HFFc6 (cell line): ENCODE measurements around the gene GSAP. TPM values are rescaled to one million over a fixed set of nuclear protein-coding genes. Genes with fewer than 3 reads are reported as not detected.

Experiments used
- DNase-seq: peaks from one replicate; pipeline ENCODE4 v3.0.0-alpha.2; 2018
- H3K27ac Mint-ChIP-seq: 2 replicates; pipeline ENCODE4 v1.8.0; 2020; ENCODE audit warnings: mild to moderate bottlenecking, mixed read lengths
- H3K27me3 Mint-ChIP-seq: 2 replicates; pipeline ENCODE4 v1.8.0; 2021; ENCODE audit warnings: mild to moderate bottlenecking, moderate library complexity, mixed read lengths; ENCODE audit not compliant: insufficient read depth
- H3K36me3 Mint-ChIP-seq: 2 replicates; pipeline ENCODE4 v1.8.0; 2021; ENCODE audit warnings: low read depth, mixed read lengths
- H3K4me1 Mint-ChIP-seq: 2 replicates; pipeline ENCODE4 v1.8.0; 2020; ENCODE audit warnings: low read depth, mixed read lengths
- H3K4me3 Mint-ChIP-seq: 2 replicates; pipeline ENCODE4 v1.8.0; 2020; ENCODE audit warnings: mild to moderate bottlenecking, moderate library complexity, mixed read lengths
- H3K9me3 Mint-ChIP-seq: 2 replicates; pipeline ENCODE4 v1.8.0; 2020; ENCODE audit warnings: mild to moderate bottlenecking, mixed read lengths
- total RNA-seq, 6 experiments: library from RNA; stranded (reverse); fragmentation: NEBNext Ultra II Directional; extraction: Animal tissue kit (Norgen Biotek cat#: 25700); gene quantifications; 2 replicates in 1 of 6; 3 replicates in 5 of 6; pipeline ENCODE4 v1.2.3, GENCODE V29; 2021
- TF ChIP-seq, protein P1 (sequence below): fragments of 200-600 bp; sonication (generic); IDR thresholded peaks from 2 replicates; pipeline ENCODE4 v1.5.0; 2021; ENCODE audit warnings: antibody characterized with exemption, mild to moderate bottlenecking

The GSAP gene
- total RNA-seq, 6 experiments from 2014 or later, result 1.4 to 2.8 (median 2.2) TPM

DNA sequence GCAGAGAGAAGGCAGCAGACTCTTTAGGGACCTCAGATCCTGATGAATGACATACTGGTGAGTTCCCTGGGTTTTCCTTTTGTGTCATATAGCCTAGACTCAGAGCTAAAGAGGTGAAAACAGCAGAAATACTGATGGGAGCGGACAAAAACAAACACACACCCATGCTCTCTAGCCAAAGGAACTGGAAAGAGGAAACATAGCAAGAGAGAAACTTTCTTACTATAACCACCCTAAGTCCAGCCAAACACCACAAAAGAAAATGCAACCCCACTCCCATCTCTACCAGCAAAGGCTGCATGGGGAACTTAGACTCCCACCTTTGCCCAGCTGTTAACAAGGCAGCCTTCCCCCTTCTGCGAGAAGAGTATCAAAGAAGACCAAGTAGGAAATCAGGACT, 16.3 kb downstream of the GSAP start:
- Mint-ChIP-seq H3K36me3 (no peaks in the 10 kb centered on the region), H3K9me3 (no peaks in the 10 kb centered on the region), H3K4me3 (no peak overlapping the region), H3K27ac (no peak overlapping the region), H3K4me1 (peaks cover 4% of the 10 kb centered on the region; the same call in 1 of the 2 replicates), H3K27me3 (0 out of 2 replicates have a peak, but pooled peaks cover 3% of the 10 kb centered on the region)
- no peak for DNase-seq
- TF ChIP-seq, protein P1, sequence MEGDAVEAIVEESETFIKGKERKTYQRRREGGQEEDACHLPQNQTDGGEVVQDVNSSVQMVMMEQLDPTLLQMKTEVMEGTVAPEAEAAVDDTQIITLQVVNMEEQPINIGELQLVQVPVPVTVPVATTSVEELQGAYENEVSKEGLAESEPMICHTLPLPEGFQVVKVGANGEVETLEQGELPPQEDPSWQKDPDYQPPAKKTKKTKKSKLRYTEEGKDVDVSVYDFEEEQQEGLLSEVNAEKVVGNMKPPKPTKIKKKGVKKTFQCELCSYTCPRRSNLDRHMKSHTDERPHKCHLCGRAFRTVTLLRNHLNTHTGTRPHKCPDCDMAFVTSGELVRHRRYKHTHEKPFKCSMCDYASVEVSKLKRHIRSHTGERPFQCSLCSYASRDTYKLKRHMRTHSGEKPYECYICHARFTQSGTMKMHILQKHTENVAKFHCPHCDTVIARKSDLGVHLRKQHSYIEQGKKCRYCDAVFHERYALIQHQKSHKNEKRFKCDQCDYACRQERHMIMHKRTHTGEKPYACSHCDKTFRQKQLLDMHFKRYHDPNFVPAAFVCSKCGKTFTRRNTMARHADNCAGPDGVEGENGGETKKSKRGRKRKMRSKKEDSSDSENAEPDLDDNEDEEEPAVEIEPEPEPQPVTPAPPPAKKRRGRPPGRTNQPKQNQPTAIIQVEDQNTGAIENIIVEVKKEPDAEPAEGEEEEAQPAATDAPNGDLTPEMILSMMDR, result no peak

DNA sequence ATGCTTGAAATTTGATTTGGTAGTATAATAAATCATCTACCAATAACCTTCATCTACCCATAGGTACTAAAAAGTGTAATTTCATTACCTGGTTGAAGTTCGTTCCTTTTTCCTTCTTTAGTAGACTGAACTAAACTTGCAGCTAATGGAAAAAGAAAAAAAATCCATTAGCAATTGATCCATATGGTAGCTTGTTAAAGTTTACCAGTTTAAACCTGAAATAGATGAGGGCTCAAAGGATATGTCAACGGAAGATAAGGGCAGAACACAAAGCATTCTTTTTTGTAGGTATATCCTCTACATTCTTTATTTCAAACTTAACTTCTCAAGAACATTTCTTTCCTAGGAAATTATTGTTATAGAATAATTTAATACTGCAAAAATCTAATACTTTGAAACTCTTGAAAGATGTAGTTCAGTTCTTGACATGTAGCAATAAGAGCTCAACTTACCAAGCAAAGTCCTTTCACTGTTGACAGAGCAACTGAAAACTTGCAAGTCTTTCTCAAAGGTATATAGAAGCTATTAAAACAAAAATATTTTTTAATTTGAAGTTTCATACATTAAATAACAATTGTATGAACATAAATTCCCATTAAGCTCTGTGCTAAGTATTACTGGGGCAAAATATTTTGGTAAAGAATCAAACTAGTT, 19.1 kb downstream of the GSAP start:
- Mint-ChIP-seq H3K36me3 (no peaks in the 10 kb centered on the region), H3K4me1 (peaks cover 7% of the 10 kb centered on the region)

DNA sequence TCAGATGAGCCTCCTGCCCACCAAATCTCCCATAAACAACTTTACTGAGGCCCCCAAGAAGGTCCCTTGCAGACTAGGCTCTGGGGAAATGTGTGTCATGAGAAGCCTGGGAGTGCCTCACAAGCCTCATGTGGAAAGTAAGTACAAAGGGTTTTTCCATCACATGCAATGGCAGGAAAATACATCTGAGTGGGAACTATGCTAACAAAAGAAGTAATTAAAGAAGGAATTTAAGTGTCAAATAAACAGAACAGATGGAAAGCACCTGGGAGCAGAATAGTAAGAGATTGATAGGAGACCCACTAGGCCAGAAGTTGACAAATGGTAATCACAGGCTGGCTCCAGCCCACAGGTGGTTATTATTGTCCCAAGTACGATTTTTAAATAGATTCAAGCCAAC, 20.5 kb downstream of the GSAP start:
- Mint-ChIP-seq H3K36me3 (no peaks in the 10 kb centered on the region), H3K27ac (no peak overlapping the region), H3K27me3 (0 out of 2 replicates have a peak, but pooled peaks cover 3% of the 10 kb centered on the region), H3K4me3 (no peak overlapping the region), H3K9me3 (no peaks in the 10 kb centered on the region), H3K4me1 (peaks cover 7% of the 10 kb centered on the region)
- TF ChIP-seq, protein P1, result no peak
- no peak for DNase-seq

More for the DNA sequence above, 19.1 kb downstream of the GSAP start:
- DNase-seq, result no peak
- no peak overlapping the region for H3K4me3 Mint-ChIP-seq
- TF ChIP-seq, protein P1, result no peak
- no peaks in the 10 kb centered on the region for H3K9me3 Mint-ChIP-seq
- H3K27ac Mint-ChIP-seq, result no peak overlapping the region
- H3K27me3 Mint-ChIP-seq, result 0 out of 2 replicates have a peak, but pooled peaks cover 3% of the 10 kb centered on the region

DNA sequence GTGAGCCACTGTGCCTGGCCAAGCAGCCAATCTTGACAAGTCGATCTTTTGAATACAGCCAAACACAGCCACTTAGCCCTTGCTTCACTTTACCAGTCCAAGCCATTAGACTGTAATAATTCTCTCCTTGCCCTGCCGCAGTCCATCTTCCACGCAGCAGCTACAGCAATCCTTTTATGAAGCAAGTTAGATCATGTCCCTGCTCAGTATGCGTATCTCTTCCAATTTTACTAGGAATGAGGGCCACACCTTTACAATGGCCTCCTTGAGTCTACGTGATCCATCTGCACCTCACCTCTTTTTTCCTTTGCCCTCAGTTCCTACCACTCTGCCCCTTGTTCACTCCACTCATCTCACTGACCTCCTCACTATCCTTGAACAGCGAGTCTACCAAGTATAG, 22.2 kb downstream of the GSAP start:
- DNase-seq, result no peak

DNA sequence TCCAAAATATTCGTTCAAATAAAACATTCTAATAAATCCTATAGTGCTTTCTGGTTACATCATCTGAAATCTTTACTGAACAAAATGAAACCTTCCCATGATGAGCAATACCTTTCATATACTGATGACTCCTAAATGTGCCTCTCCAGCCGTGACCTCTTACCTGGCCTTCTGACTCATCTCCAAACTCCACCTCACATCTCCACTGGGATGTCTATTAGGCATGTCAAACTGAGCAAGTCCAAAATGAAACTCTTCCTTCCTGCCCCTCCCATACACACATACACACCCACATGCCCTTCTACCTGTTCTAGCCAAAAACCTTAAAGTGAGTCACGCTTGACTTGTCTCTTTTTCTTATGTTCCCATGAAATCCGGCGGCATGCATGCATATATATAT, 22.9 kb downstream of the GSAP start:
- H3K4me3 Mint-ChIP-seq, result no peak overlapping the region
- no peaks in the 10 kb centered on the region for H3K9me3 Mint-ChIP-seq
- H3K4me1 Mint-ChIP-seq, result peaks cover 7% of the 10 kb centered on the region
- no peaks in the 10 kb centered on the region for H3K36me3 Mint-ChIP-seq
- no peak overlapping the region for H3K27ac Mint-ChIP-seq
- TF ChIP-seq, protein P1, result no peak
- 0 out of 2 replicates have a peak, but pooled peaks cover 3% of the 10 kb centered on the region for H3K27me3 Mint-ChIP-seq
- no peak for DNase-seq

More for the DNA sequence above, 22.2 kb downstream of the GSAP start:
- Mint-ChIP-seq H3K27me3 (0 out of 2 replicates have a peak, but pooled peaks cover 3% of the 10 kb centered on the region), H3K36me3 (no peaks in the 10 kb centered on the region), H3K27ac (no peak overlapping the region), H3K4me3 (no peak overlapping the region), H3K4me1 (peaks cover 7% of the 10 kb centered on the region), H3K9me3 (no peaks in the 10 kb centered on the region)
- TF ChIP-seq, protein P1, result no peak
